CD4-positive, alpha-beta memory T cell (primary cell): ENCODE results near the gene RAB36. TPM values are rescaled to one million over a fixed set of nuclear protein-coding genes. Genes with fewer than 3 reads are reported as not detected.

Source experiments
- CTCF ChIA-PET: fragments of 350-600 bp; sonication (Branson Sonifier 250); formaldehyde crosslinking; loops from one replicate; lab custom pipeline; 2021; ENCODE audit warnings: inconsistent platforms; ENCODE audit not compliant: partially characterized antibody; lab: Charles Lee
- POLR2A ChIA-PET: fragments of 350-600 bp; sonication (Branson Sonifier 250); formaldehyde crosslinking; loops from one replicate; lab custom pipeline; 2021; ENCODE audit not compliant: partially characterized antibody; lab: Charles Lee
- DNase-seq, 5 donors: peaks; one replicate each; pipeline versions ENCODE4 v3.0.0 to v3.0.0-alpha.2; 2020 to 2022; ENCODE audit warnings: mixed read lengths in 1 of 5
- H3K27ac ChIP-seq: one replicate; pipeline ENCODE4 v1.7.0; 2013; ENCODE audit warnings: low read depth, low read length
- H3K27me3 ChIP-seq: 2 replicates; pipeline ENCODE4 v1.7.0; 2013; ENCODE audit warnings: mild to moderate bottlenecking, low read length, moderate library complexity; ENCODE audit not compliant: insufficient read depth
- H3K36me3 ChIP-seq: 2 replicates; pipeline ENCODE4 v1.7.0; 2013; ENCODE audit warnings: mild to moderate bottlenecking, low read length, moderate library complexity; ENCODE audit not compliant: insufficient read depth
- H3K4me1 ChIP-seq: 2 replicates; pipeline ENCODE4 v1.7.0; 2013; ENCODE audit warnings: mild to moderate bottlenecking, low read length, moderate library complexity; ENCODE audit not compliant: insufficient read depth
- H3K4me3 ChIP-seq, 2 donors: one replicate each; pipeline ENCODE4 v1.7.0; 2013; ENCODE audit warnings: low read length in 2 of 2, mild to moderate bottlenecking in 1 of 2
- H3K9me3 ChIP-seq, 2 donors: one replicate each; pipeline ENCODE4 v1.7.0; 2013; ENCODE audit warnings: low read length in 2 of 2, control low read depth in 1 of 2; ENCODE audit not compliant: control insufficient read depth in 1 of 2
- H3K27ac Mint-ChIP-seq, 7 donors: one replicate each; pipeline ENCODE4 v1.8.0; 2020 to 2021; ENCODE audit warnings: mixed read lengths in 7 of 7, mild to moderate bottlenecking in 6 of 7, inconsistent platforms in 3 of 7, moderate library complexity in 3 of 7
- H3K27me3 Mint-ChIP-seq, 2 donors: one replicate each; pipeline ENCODE4 v1.8.0; 2020 to 2021; ENCODE audit warnings: mixed read lengths in 2 of 2
- H3K36me3 Mint-ChIP-seq, 2 donors: one replicate each; pipeline ENCODE4 v1.8.0; 2020 to 2021; ENCODE audit warnings: mixed read lengths in 2 of 2, inconsistent platforms in 1 of 2, mild to moderate bottlenecking in 1 of 2
- H3K4me1 Mint-ChIP-seq, 4 donors: one replicate each; pipeline ENCODE4 v1.8.0; 2020 to 2021; ENCODE audit warnings: mixed read lengths in 4 of 4, mild to moderate bottlenecking in 1 of 4
- H3K4me3 Mint-ChIP-seq, 8 donors: one replicate each; pipeline ENCODE4 v1.8.0; 2020 to 2021; ENCODE audit warnings: mixed read lengths in 8 of 8, mild to moderate bottlenecking in 7 of 8, moderate library complexity in 6 of 8, inconsistent platforms in 3 of 8
- H3K9me3 Mint-ChIP-seq, 8 donors: one replicate each; pipeline ENCODE4 v1.8.0; 2020 to 2021; ENCODE audit warnings: mixed read lengths in 8 of 8, mild to moderate bottlenecking in 5 of 8, inconsistent platforms in 3 of 8, moderate library complexity in 1 of 8
- intact Hi-C: fragments of 100-400 bp; cut with micrococcal nuclease; formaldehyde crosslinking; loops from one replicate; pipeline ENCODE4 v1.15.1; 2023
- polyA plus RNA-seq, 2 donors: library from polyadenylated mRNA; unstranded; fragments of 300-500 nt; fragmentation: Illumina TruSeq; gene quantifications; one replicate each; pipeline ENCODE4 v1.2.3, GENCODE V29; 2021
- total RNA-seq, 2 experiments: library from RNA; stranded (reverse); gene quantifications; one replicate each; pipeline ENCODE4 v1.2.3, GENCODE V29; 2021

Gene RAB36
- total and polyA plus RNA-seq, 4 experiments from 2014 or later, result 0.33 to 1.1 (median 0.63) TPM

DNA sequence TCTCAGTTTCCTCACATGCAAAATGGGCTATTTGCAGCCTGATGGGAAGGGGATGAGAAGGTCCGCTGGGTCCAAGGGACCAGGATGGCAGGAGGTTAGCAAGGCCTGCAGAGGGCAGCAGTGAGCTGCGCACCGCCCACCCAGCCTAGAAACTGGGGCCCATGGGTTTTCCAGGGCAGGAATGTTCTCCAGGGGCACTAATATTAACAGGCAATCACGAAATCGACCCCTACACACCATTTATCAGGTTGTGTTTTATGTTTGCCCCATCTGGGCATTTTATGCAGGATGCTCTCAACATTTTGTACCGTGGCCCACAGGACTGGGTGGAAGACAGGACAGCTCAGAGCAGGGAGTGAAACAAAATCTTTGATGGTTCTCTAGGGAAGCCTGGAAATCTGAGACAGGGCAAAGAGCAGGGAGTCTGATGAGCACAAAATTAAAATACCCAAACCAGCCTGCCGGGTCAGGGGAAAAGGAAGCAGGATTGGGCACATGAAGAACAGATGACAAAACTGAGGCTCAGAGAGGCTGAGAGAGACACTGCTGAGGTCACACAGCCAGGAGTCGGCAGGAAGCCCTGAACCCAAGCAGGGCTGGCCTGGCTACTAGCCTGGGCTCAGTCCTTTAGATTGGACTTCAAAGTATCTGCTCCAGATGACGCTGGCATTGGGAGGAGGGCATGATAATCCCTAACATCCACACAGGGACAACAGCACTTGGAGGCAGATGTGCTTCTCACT, 33.4 kb downstream of the RAB36 start:
- H3K4me1 Mint-ChIP-seq, result peaks cover 39 to 60% (median 52%) of the 10 kb centered on the region in 4 donors
- intact Hi-C loops, result loop anchor here (1.0 to 10.0 kb wide), 3 partner anchors 63 to 356 kb away; no protein-coding TSS in a partner anchor

DNA sequence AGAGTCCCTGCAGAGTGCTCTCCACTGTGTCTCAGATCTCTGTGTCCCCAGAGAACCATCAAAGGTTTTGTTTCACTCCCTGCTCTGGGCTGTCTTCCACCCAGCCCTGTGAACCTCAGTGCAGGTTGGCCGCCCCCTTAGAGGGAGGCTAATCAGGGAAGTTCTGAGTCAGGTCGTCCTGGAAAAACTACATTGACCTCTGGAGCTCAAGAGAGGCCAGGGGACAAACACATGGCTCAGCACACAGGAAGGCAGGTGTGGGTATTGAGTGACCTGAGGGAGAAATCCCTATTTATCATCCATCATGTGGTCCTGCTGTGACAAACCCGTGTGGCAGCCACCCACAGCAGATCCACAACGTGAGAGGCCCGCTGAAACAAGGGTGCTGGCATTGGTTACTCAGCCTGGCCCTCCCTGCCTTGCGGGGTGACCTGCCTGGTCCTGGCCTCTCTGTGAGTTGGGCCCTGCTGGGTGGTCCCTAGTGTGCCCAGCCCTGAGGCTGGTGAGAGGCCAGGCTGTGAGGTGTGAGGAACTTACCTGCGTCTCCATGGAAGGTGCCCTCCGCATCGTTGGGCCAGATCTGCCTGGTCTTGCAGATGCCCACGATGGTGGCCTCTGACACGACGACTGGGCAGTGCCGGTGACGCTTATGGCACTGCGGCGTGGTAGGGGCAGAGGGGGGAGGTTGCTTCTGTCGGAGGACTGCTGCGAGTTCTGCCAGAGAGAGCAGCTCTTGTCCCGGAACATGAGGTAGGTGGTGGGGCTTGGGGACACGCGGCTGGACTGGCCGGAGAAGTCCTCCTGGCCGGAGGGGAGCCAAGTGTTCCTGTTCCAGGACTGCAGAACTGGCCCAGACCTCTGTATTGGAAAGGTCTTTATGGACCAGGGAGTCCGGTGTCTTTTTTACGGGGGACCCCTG, 34.4 kb downstream of the RAB36 start:
- Histone ChIP-seq H3K36me3 (no peaks in the 10 kb centered on the region), H3K27me3 (no peaks in the 10 kb centered on the region), H3K27ac (peak overlapping the region; percentile 42), H3K4me3 (peak overlapping the region in 1 of 2 donors; percentile 31), H3K4me1 (peaks cover 79% of the 10 kb centered on the region), H3K9me3 (no peaks in the 10 kb centered on the region)
- CTCF ChIA-PET, result interaction anchor here (1.6 to 17.4 kb wide), 4 partner anchors 26 to 105 kb away, joined by 3 to 423 read pairs (median 6); partner anchors contain the start of gene RAB36
- peaks cover 0 to 5% (median 0%) of the 10 kb centered on the region in 8 donors for H3K9me3 Mint-ChIP-seq
- POLR2A ChIA-PET, result interaction anchor here (1.4 to 3.9 kb wide), 8 partner anchors 35 to 102 kb away, joined by 4 to 31 read pairs (median 16); partner anchors contain the start of genes RAB36 and RSPH14
- DNase-seq, result peak in 2 of 5 donors; percentile 8 to 19
- intact Hi-C loops, result loop anchor here (1.0 to 10.0 kb wide), 4 partner anchors 37 to 355 kb away; no protein-coding TSS in a partner anchor
- peaks cover 0 to 14% of the 10 kb centered on the region in 2 donors for H3K36me3 Mint-ChIP-seq
- H3K4me3 Mint-ChIP-seq, result peak overlapping the region; percentile 79 to 86 (median 82)
- peak overlapping the region; percentile 85 to 98 (median 90) for H3K27ac Mint-ChIP-seq
- H3K27me3 Mint-ChIP-seq, result no peaks in the 10 kb centered on the region
- peaks cover 42 to 70% (median 55%) of the 10 kb centered on the region in 4 donors for H3K4me1 Mint-ChIP-seq

More for the DNA sequence above, 33.4 kb downstream of the RAB36 start:
- Mint-ChIP-seq H3K4me3 (peak overlapping the region; percentile 63 to 84 (median 82)), H3K36me3 (peaks cover 0 to 10% of the 10 kb centered on the region in 2 donors), H3K27ac (peak overlapping the region; percentile 88 to 95 (median 90)), H3K9me3 (peaks cover 0 to 5% (median 0%) of the 10 kb centered on the region in 8 donors), H3K27me3 (no peaks in the 10 kb centered on the region)
- ChIA-PET POLR2A (interaction anchor here (0.8 to 3.5 kb wide), 3 partner anchors 34 to 103 kb away, joined by 3 to 24 read pairs (median 4); no protein-coding TSS in a partner anchor), CTCF (interaction anchor here (0.6 to 17.4 kb wide), 17 partner anchors 16 to 221 kb away, joined by 3 to 423 read pairs (median 4); partner anchors contain the start of gene RAB36)
- Histone ChIP-seq H3K9me3 (no peaks in the 10 kb centered on the region), H3K4me1 (peaks cover 70% of the 10 kb centered on the region), H3K4me3 (no peak overlapping the region), H3K27me3 (no peaks in the 10 kb centered on the region), H3K36me3 (no peaks in the 10 kb centered on the region), H3K27ac (peak overlapping the region; percentile 27)
- peak in 4 of 5 donors; percentile 57 for DNase-seq

DNA sequence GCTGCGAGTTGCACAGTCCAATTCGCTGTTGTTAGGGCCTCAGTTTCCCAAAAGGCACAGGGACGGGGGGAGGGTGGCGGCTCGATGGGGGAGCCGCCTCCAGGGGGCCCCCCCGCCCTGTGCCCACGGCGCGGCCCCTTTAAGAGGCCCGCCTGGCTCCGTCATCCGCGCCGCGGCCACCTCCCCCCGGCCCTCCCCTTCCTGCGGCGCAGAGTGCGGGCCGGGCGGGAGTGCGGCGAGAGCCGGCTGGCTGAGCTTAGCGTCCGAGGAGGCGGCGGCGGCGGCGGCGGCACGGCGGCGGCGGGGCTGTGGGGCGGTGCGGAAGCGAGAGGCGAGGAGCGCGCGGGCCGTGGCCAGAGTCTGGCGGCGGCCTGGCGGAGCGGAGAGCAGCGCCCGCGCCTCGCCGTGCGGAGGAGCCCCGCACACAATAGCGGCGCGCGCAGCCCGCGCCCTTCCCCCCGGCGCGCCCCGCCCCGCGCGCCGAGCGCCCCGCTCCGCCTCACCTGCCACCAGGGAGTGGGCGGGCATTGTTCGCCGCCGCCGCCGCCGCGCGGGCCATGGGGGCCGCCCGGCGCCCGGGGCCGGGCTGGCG, 35.1 kb downstream of the RAB36 start, which contains the start of gene BCR:
Gene BCR, plus strand, starts transcription at position 209 of the 592 bp plus-strand sequence. CDS start 452 bp downstream, outside the sequence.
- Mint-ChIP-seq H3K27ac (peak within 1 kb of the TSS; percentile 88 to 98 (median 91)), H3K4me1 (peaks cover 44 to 76% (median 60%) of the 10 kb centered on the region in 4 donors), H3K9me3 (peaks cover 0 to 5% (median 0%) of the 10 kb centered on the region in 8 donors), H3K4me3 (peak within 1 kb of the TSS; percentile 91 to 98 (median 94)), H3K27me3 (no peaks in the 10 kb centered on the region), H3K36me3 (peaks cover 0 to 16% of the 10 kb centered on the region in 2 donors)
- H3K27ac ChIP-seq, result peak within 1 kb of the TSS; percentile 58
- DNase-seq, result peak; percentile 61 to 66 (median 62)
- no peaks in the 10 kb centered on the region for H3K9me3 ChIP-seq
- peak within 1 kb of the TSS; percentile 64 to 69 for H3K4me3 ChIP-seq
- H3K4me1 ChIP-seq, result peaks cover 84% of the 10 kb centered on the region
- ChIA-PET CTCF (interaction anchor here (1.0 to 17.4 kb wide), 5 partner anchors 25 to 104 kb away, joined by 3 to 423 read pairs (median 3); no protein-coding TSS in a partner anchor), POLR2A (interaction anchor here (1.0 to 3.9 kb wide), 12 partner anchors 35 to 102 kb away, joined by 3 to 31 read pairs (median 10); partner anchors contain the start of genes RAB36 and RSPH14)
- intact Hi-C loops, result loop anchor here (1.0 to 5.0 kb wide), 2 partner anchors 37 to 38 kb away; no protein-coding TSS in a partner anchor
- no peaks in the 10 kb centered on the region for H3K36me3 ChIP-seq
- H3K27me3 ChIP-seq, result no peaks in the 10 kb centered on the region

DNA sequence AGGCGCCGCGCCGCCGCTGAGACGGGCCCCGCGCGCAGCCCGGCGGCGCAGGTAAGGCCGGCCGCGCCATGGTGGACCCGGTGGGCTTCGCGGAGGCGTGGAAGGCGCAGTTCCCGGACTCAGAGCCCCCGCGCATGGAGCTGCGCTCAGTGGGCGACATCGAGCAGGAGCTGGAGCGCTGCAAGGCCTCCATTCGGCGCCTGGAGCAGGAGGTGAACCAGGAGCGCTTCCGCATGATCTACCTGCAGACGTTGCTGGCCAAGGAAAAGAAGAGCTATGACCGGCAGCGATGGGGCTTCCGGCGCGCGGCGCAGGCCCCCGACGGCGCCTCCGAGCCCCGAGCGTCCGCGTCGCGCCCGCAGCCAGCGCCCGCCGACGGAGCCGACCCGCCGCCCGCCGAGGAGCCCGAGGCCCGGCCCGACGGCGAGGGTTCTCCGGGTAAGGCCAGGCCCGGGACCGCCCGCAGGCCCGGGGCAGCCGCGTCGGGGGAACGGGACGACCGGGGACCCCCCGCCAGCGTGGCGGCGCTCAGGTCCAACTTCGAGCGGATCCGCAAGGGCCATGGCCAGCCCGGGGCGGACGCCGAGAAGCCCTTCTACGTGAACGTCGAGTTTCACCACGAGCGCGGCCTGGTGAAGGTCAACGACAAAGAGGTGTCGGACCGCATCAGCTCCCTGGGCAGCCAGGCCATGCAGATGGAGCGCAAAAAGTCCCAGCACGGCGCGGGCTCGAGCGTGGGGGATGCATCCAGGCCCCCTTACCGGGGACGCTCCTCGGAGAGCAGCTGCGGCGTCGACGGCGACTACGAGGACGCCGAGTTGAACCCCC, 35.8 kb downstream of the RAB36 start:
- peak in 4 of 5 donors; percentile 32 to 51 (median 46) for DNase-seq
- Histone ChIP-seq H3K27me3 (no peaks in the 10 kb centered on the region), H3K27ac (peak overlapping the region; percentile 58), H3K36me3 (no peaks in the 10 kb centered on the region), H3K4me3 (peak overlapping the region; percentile 64 to 69), H3K4me1 (peaks cover 79% of the 10 kb centered on the region), H3K9me3 (no peaks in the 10 kb centered on the region)
- ChIA-PET CTCF (interaction anchor here (1.0 to 17.4 kb wide), 5 partner anchors 25 to 103 kb away, joined by 3 to 423 read pairs (median 3); no protein-coding TSS in a partner anchor), POLR2A (interaction anchor here (0.6 to 3.9 kb wide), 17 partner anchors 20 to 645 kb away, joined by 3 to 31 read pairs (median 4); partner anchors contain the start of genes RAB36 and RSPH14)
- intact Hi-C loops, result loop anchor here (1.0 to 5.0 kb wide), 2 partner anchors 36 to 39 kb away; no protein-coding TSS in a partner anchor
- peaks cover 4 to 16% of the 10 kb centered on the region in 2 donors for H3K36me3 Mint-ChIP-seq
- H3K27me3 Mint-ChIP-seq, result no peaks in the 10 kb centered on the region
- peak overlapping the region; percentile 52 to 97 (median 91) for H3K27ac Mint-ChIP-seq
- H3K9me3 Mint-ChIP-seq, result peaks cover 0 to 5% (median 0%) of the 10 kb centered on the region in 8 donors
- peaks cover 43 to 75% (median 60%) of the 10 kb centered on the region in 4 donors for H3K4me1 Mint-ChIP-seq
- peak overlapping the region; percentile 91 to 98 (median 94) for H3K4me3 Mint-ChIP-seq

DNA sequence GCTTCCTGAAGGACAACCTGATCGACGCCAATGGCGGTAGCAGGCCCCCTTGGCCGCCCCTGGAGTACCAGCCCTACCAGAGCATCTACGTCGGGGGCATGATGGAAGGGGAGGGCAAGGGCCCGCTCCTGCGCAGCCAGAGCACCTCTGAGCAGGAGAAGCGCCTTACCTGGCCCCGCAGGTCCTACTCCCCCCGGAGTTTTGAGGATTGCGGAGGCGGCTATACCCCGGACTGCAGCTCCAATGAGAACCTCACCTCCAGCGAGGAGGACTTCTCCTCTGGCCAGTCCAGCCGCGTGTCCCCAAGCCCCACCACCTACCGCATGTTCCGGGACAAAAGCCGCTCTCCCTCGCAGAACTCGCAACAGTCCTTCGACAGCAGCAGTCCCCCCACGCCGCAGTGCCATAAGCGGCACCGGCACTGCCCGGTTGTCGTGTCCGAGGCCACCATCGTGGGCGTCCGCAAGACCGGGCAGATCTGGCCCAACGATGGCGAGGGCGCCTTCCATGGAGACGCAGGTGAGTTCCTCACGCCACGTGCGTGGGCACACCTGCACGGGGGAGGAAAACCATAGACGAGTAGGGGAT, 36.5 kb downstream of the RAB36 start:
- no peaks in the 10 kb centered on the region for H3K27me3 Mint-ChIP-seq
- POLR2A ChIA-PET, result interaction anchor here (0.8 to 3.9 kb wide), 10 partner anchors 37 to 107 kb away, joined by 3 to 31 read pairs (median 10); partner anchors contain the start of genes RAB36 and RSPH14
- H3K36me3 Mint-ChIP-seq, result peaks cover 5 to 19% of the 10 kb centered on the region in 2 donors
- H3K27ac Mint-ChIP-seq, result peak overlapping the region; percentile 68 to 97 (median 91)
- H3K27ac ChIP-seq, result peak overlapping the region; percentile 58
- peaks cover 80% of the 10 kb centered on the region for H3K4me1 ChIP-seq
- peaks cover 40 to 75% (median 59%) of the 10 kb centered on the region in 4 donors for H3K4me1 Mint-ChIP-seq
- intact Hi-C loops, result loop anchor here (5.0 kb wide), 1 partner anchor 35 kb away; no protein-coding TSS in a partner anchor
- no peaks in the 10 kb centered on the region for H3K36me3 ChIP-seq
- no peaks in the 10 kb centered on the region for H3K9me3 ChIP-seq
- H3K27me3 ChIP-seq, result no peaks in the 10 kb centered on the region
- CTCF ChIA-PET, result interaction anchor here (1.2 to 17.4 kb wide), 3 partner anchors 45 to 102 kb away, joined by 3 to 423 read pairs (median 8); no protein-coding TSS in a partner anchor
- peak in 2 of 5 donors; percentile 10 for DNase-seq
- peak overlapping the region; percentile 64 to 69 for H3K4me3 ChIP-seq
- peak overlapping the region; percentile 91 to 98 (median 94) for H3K4me3 Mint-ChIP-seq
- peaks cover 0 to 1% (median 0%) of the 10 kb centered on the region in 8 donors for H3K9me3 Mint-ChIP-seq
